Hepatocyte (in vitro differentiated cells): Measurements from ENCODE around the gene BTK. TPM values are rescaled to one million over a fixed set of nuclear protein-coding genes. Genes with fewer than 3 reads are reported as not detected.

Experiments used
- DNase-seq: peaks from one replicate; pipeline ENCODE4 v3.0.0-alpha.2; 2016; ENCODE audit warnings: low spot score
- H2AFZ ChIP-seq: fragments of 200-600 bp; sonication (generic); 2 replicates; pipeline ENCODE4 v1.6.0; 2016; ENCODE audit warnings: antibody characterized with exemption, mild to moderate bottlenecking
- H3K27ac ChIP-seq: fragments of 200-600 bp; sonication (generic); 2 replicates; pipeline ENCODE4 v1.5.1; 2016; ENCODE audit warnings: mild to moderate bottlenecking
- H3K27me3 ChIP-seq: fragments of 200-600 bp; sonication (generic); 2 replicates; pipeline ENCODE4 v1.6.1; 2016
- H3K36me3 ChIP-seq: fragments of 200-600 bp; sonication (generic); replicated peaks from 2 replicates; pipeline ENCODE4 v1.5.1; 2016; ENCODE audit warnings: low read depth; ENCODE audit not compliant: insufficient read depth
- H3K4me1 ChIP-seq: fragments of 200-600 bp; sonication (generic); 2 replicates; pipeline ENCODE4 v1.5.1; 2016; ENCODE audit warnings: mild to moderate bottlenecking, moderate library complexity; ENCODE audit not compliant: insufficient read depth
- H3K4me2 ChIP-seq: fragments of 200-600 bp; sonication (generic); 2 replicates; pipeline ENCODE4 v1.6.0; 2016
- H3K4me3 ChIP-seq: fragments of 200-600 bp; sonication (generic); 2 replicates; pipeline ENCODE4 v1.5.1; 2016; ENCODE audit warnings: mild to moderate bottlenecking
- H3K79me2 ChIP-seq: fragments of 200-600 bp; sonication (generic); 2 replicates; pipeline ENCODE4 v1.6.0; 2017; ENCODE audit warnings: mild to moderate bottlenecking
- H3K9me2 ChIP-seq: fragments of 200-600 bp; sonication (generic); replicated peaks from 2 replicates; pipeline ENCODE4 v1.6.0; 2017; ENCODE audit warnings: mild to moderate bottlenecking; ENCODE audit not compliant: insufficient read depth
- H3K9me3 ChIP-seq: fragments of 200-600 bp; sonication (generic); 2 replicates; pipeline ENCODE4 v1.5.1; 2016; ENCODE audit warnings: low read depth, mild to moderate bottlenecking
- H4K20me1 ChIP-seq: fragments of 200-600 bp; sonication (generic); 2 replicates; pipeline ENCODE4 v1.6.0; 2016; ENCODE audit warnings: mild to moderate bottlenecking; ENCODE audit not compliant: insufficient read depth, poor library complexity, severe bottlenecking
- EZH2 ChIP-seq: fragments of 200-600 bp; sonication (generic); IDR thresholded peaks from 2 replicates; pipeline ENCODE4 v1.6.1; 2016; ENCODE audit warnings: antibody characterized with exemption, mild to moderate bottlenecking, borderline replicate concordance
- EZH2phosphoT487 ChIP-seq: fragments of 200-600 bp; sonication (generic); IDR thresholded peaks from one replicate; pipeline ENCODE4 v1.6.1; 2018; ENCODE audit warnings: antibody characterized with exemption, mild to moderate bottlenecking, low read depth, moderate library complexity; ENCODE audit not compliant: unreplicated experiment, severe bottlenecking
- WGBS: methylation state at CpG from one replicate; pipeline ENCODE4 v1.1.6; 2016; ENCODE audit warnings: low lambda C conversion rate; ENCODE audit errors: missing lambda C conversion rate; 5-methylcytosine and 5-hydroxymethylcytosine counted together
- polyA plus RNA-seq: library from polyadenylated mRNA; unstranded; fragments of >200 nt; fragmentation: Nextera tagmentation; extraction: Ambion mirVana; gene quantifications from 2 replicates; pipeline ENCODE4 v1.2.1, GENCODE V29; 2016
- total RNA-seq: library from RNA; depleted of rRNA; stranded (reverse); fragments of >200 nt; gene quantifications from 2 replicates; pipeline ENCODE4 v1.2.3, GENCODE V29; 2014
- TF ChIP-seq, protein P1 (sequence below): fragments of 200-600 bp; sonication (generic); IDR thresholded peaks from 2 replicates; pipeline ENCODE4 v1.5.1; 2016; ENCODE audit warnings: antibody characterized with exemption, mild to moderate bottlenecking; ENCODE audit not compliant: poor library complexity

BTK gene
- total and polyA plus RNA-seq, 2 experiments from 2014 or later = 0.70 to 1.4 TPM

DNA sequence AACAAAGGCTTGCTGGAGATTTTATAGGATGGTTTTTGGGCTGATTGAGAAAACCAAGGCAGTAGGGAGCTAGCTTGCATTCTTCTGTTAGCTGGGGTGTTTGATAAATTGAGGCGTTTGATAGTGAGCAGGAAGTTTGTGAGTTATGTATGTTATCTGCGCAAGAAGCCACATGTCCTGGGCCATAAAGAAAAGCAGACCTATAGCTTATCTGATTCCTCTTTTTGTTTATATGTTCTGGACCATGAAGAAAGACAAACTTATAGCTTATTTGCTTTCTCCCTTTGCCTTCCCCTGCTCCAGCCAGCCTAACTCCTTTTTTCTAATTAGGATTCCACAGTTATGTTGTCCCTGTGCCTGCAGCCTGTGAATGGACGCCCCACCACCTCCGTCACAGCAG lies 31.2 kb upstream of the BTK start:
- DNase-seq = no peak
- H3K79me2 ChIP-seq = peaks cover 11% of the 10 kb centered on the region
- H3K36me3 ChIP-seq = no peaks in the 10 kb centered on the region
- H3K4me2 ChIP-seq = peak overlapping the region; percentile 78
- WGBS = 58% methylated on average over 4 of the region's 4 CpGs
- H3K4me3 ChIP-seq = no peak overlapping the region
- H4K20me1 ChIP-seq = no peaks in the 10 kb centered on the region
- no peak for TF ChIP-seq EZH2
- TF ChIP-seq, protein P1, sequence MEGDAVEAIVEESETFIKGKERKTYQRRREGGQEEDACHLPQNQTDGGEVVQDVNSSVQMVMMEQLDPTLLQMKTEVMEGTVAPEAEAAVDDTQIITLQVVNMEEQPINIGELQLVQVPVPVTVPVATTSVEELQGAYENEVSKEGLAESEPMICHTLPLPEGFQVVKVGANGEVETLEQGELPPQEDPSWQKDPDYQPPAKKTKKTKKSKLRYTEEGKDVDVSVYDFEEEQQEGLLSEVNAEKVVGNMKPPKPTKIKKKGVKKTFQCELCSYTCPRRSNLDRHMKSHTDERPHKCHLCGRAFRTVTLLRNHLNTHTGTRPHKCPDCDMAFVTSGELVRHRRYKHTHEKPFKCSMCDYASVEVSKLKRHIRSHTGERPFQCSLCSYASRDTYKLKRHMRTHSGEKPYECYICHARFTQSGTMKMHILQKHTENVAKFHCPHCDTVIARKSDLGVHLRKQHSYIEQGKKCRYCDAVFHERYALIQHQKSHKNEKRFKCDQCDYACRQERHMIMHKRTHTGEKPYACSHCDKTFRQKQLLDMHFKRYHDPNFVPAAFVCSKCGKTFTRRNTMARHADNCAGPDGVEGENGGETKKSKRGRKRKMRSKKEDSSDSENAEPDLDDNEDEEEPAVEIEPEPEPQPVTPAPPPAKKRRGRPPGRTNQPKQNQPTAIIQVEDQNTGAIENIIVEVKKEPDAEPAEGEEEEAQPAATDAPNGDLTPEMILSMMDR = no peak
- no peak for TF ChIP-seq EZH2phosphoT487
- no peak overlapping the region for H2AFZ ChIP-seq
- H3K4me1 ChIP-seq = peaks cover 11% of the 10 kb centered on the region
- H3K9me2 ChIP-seq = no peaks in the 10 kb centered on the region
- H3K27me3 ChIP-seq = no peaks in the 10 kb centered on the region
- no peaks in the 10 kb centered on the region for H3K9me3 ChIP-seq
- peak overlapping the region; percentile 97 for H3K27ac ChIP-seq

DNA sequence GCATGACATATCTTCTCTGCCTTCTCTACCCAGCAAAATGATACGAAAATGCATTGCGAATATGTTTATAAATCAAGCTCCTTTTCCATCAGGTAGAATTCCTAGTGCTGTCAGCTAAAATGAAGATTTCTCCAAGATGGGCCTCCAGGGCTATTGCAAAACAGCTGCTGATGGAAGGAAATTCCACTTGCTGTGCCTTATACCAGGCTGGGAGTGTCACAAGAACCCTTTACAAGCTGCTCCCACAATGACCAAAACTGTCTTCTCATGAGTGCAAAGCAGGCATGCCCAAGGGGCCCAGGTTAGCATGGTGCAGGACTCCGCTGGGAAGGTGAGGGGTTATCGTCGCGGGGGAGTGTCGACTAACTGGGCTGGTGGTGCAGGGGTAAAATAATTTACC lies 30.7 kb upstream of the BTK start:
- Histone ChIP-seq H3K4me3 (no peak overlapping the region), H3K27me3 (no peaks in the 10 kb centered on the region), H3K79me2 (peaks cover 16% of the 10 kb centered on the region), H3K27ac (peak overlapping the region; percentile 97), H4K20me1 (no peaks in the 10 kb centered on the region), H3K9me2 (no peaks in the 10 kb centered on the region), H3K36me3 (no peaks in the 10 kb centered on the region), H3K4me1 (peaks cover 11% of the 10 kb centered on the region), H2AFZ (no peak overlapping the region), H3K9me3 (no peaks in the 10 kb centered on the region), H3K4me2 (peak overlapping the region; percentile 78)
- WGBS = 65% methylated on average over 7 of the region's 7 CpGs
- TF ChIP-seq EZH2phosphoT487 (no peak), EZH2 (no peak)
- TF ChIP-seq, protein P1 = no peak
- DNase-seq = no peak

DNA sequence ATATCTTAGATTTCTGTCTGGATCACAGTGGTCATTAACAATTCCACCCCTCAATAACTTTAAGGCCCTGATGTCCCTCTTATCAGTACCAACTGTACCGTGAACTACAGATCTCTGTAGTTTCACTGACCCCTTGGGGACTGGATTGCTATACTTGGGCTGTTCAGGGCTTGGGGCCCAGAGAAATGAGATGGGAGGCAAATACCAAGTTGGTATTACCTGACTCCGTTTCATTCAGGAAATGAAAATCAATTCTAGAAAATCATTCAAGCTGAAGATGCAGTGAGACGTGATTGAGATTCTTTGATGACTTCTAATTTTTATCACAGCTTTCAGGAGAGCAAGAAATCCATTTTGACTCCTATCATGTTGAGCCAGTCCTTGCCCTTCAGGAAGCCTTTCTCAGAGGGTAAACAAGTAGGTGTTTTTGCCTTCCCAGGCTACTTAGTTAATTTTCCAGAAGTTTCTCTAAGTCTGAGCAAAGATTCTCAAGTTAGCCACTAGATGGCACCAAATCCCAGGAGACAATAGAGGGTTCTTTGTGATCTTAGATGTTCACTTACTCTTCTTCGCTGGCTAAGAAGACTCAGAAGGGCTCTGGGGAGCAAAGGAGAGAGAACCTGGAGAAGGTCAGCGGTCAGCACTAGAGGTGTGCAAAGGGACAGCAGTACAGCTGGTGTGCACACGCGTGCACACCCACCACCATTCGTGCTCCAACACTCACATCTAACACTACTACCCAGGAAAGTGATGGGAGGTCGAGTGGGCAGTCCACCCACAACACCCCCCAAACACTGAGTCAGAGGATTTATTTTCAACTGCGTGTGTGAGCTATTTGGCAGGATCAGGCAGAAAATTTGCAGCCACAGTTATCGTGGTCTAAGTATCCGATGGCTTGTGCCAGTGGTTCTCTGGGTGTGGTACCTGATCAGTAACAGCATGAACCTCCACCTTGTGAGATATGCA lies 29.5 kb upstream of the BTK start:
- H3K4me2 ChIP-seq = no peak overlapping the region
- no peak for TF ChIP-seq EZH2
- no peak for TF ChIP-seq EZH2phosphoT487
- TF ChIP-seq, protein P1 = peak; percentile 70
- H3K4me1 ChIP-seq = peaks cover 11% of the 10 kb centered on the region
- H3K9me2 ChIP-seq = no peaks in the 10 kb centered on the region
- H2AFZ ChIP-seq = no peak overlapping the region
- WGBS = 64% methylated on average over 12 of the region's 12 CpGs
- peaks cover 28% of the 10 kb centered on the region for H3K79me2 ChIP-seq
- peak overlapping the region; percentile 43 for H3K27ac ChIP-seq
- no peaks in the 10 kb centered on the region for H3K27me3 ChIP-seq
- no peak overlapping the region for H3K4me3 ChIP-seq
- H4K20me1 ChIP-seq = peaks cover 3% of the 10 kb centered on the region
- peak; percentile 73 for DNase-seq
- no peaks in the 10 kb centered on the region for H3K9me3 ChIP-seq
- H3K36me3 ChIP-seq = no peaks in the 10 kb centered on the region
